GM12878 (cell line): ENCODE measurements around the gene STX8.

ENCODE experiments used
- CEBPB ChIP-seq, 2 experiments: fragments of 150-350 bp in 1 of 2; IDR thresholded peaks; 2 replicates each; pipeline ENCODE4 v1.6.1; 2012 to 2014; ENCODE audit warnings: low read depth in 2 of 2, low read length in 2 of 2, borderline replicate concordance in 1 of 2, inconsistent platforms in 1 of 2
- ZNF687 ChIP-seq: fragments of 450-650 bp; IDR thresholded peaks from 2 replicates; pipeline ENCODE4 v1.6.1; 2017; ENCODE audit warnings: mild to moderate bottlenecking, moderate library complexity
- TF ChIP-seq, protein P1 (sequence below), 3 experiments: IDR thresholded peaks in 2 of 3; conservative IDR thresholded peaks in 1 of 3; 2 replicates each; pipeline ENCODE4 v1.5.1; 2011; ENCODE audit warnings: low read depth in 3 of 3, low read length in 3 of 3, mild to moderate bottlenecking in 3 of 3, control low read depth in 2 of 3, moderate library complexity in 2 of 3, inconsistent platforms in 1 of 3, mixed read lengths in 1 of 3; ENCODE audit not compliant: control insufficient read depth in 2 of 3, insufficient read depth in 1 of 3; ENCODE audit errors: extremely low read depth in 1 of 3

GRCh38 chr17:9473711-9474110 is 101.9 kb downstream of the STX8 start:
- TF ChIP-seq, protein P1, sequence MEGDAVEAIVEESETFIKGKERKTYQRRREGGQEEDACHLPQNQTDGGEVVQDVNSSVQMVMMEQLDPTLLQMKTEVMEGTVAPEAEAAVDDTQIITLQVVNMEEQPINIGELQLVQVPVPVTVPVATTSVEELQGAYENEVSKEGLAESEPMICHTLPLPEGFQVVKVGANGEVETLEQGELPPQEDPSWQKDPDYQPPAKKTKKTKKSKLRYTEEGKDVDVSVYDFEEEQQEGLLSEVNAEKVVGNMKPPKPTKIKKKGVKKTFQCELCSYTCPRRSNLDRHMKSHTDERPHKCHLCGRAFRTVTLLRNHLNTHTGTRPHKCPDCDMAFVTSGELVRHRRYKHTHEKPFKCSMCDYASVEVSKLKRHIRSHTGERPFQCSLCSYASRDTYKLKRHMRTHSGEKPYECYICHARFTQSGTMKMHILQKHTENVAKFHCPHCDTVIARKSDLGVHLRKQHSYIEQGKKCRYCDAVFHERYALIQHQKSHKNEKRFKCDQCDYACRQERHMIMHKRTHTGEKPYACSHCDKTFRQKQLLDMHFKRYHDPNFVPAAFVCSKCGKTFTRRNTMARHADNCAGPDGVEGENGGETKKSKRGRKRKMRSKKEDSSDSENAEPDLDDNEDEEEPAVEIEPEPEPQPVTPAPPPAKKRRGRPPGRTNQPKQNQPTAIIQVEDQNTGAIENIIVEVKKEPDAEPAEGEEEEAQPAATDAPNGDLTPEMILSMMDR (IDR thresholded peaks at IDR 0.05 in 2 of 3, conservative IDR thresholded peaks at IDR 0.05 in 1 of 3; ENCODE audit: control insufficient read depth in 2 of 3, extremely low read depth in 1 of 3, insufficient read depth in 1 of 3, low read depth in 3 of 3, low read length in 3 of 3) = no peak
- no peak for TF ChIP-seq CEBPB (IDR thresholded peaks at IDR 0.05; ENCODE audit: borderline replicate concordance in 1 of 2, low read depth in 2 of 2, low read length in 2 of 2)
- TF ChIP-seq ZNF687 = no peak
